Measurements from ENCODE around the gene C20orf204. TPM values are rescaled to one million over a fixed set of nuclear protein-coding genes. Genes with fewer than 3 reads are reported as not detected.

C20orf204 gene
- total and polyA plus RNA-seq, 2 experiments from 2014 or later, result 0.14 to 0.32 TPM

DNA sequence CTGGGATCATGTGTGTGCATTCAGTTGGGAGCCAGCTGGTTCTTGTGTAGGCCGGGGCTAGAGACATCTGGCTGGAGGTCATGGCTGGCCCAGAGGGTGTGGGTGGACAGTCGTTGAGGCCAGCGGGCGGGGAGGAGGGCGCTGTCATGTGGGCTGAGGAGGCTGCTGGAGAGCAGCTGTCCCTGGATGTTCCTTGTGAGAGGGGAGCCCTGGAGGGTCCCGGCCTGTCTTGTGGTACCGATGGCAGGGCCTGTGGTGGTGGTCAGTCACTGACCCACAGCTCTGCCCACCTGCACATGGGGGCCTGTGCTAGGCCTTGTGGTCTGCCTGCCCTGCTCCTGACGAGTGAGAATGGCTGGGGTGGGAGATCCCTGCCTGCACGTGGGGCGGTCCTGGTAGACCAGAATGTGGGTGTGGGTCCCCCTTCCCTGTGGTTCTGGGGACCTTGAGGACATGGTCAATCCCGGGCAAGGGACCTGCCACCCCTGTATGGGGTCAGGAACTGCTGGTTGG lies 1.9 kb upstream of the C20orf204 start:
- no peaks in the 10 kb centered on the region for H3K27me3 ChIP-seq (replicated peaks; ENCODE audit: insufficient read depth)
- no peaks in the 10 kb centered on the region for H3K9me2 ChIP-seq (ENCODE audit: insufficient read depth)
- H3K9ac ChIP-seq, result no peak overlapping the region
- H4K20me1 ChIP-seq (ENCODE audit: insufficient read depth), result no peaks in the 10 kb centered on the region
- no peak overlapping the region for H3K4me3 ChIP-seq
- H3K4me2 ChIP-seq (ENCODE audit: unreplicated experiment), result no peak overlapping the region
- in situ Hi-C loops (cut with MboI), result no loop called here
- no peak overlapping the region for H2AFZ ChIP-seq
- no peak for DNase-seq
- 55 to 67% methylated on average over 9 to 10 of the region's 11 CpGs for WGBS, 2 experiments (ENCODE audit: low coverage in 1 of 2, low lambda C conversion rate in 2 of 2, missing lambda C conversion rate in 2 of 2)
- H3K36me3 ChIP-seq (ENCODE audit: low read depth), result peaks cover 3% of the 10 kb centered on the region; the same call in 1 of the 2 replicates
- H3K4me1 ChIP-seq (ENCODE audit: insufficient read depth), result no peaks in the 10 kb centered on the region
- no peaks in the 10 kb centered on the region for H3K79me2 ChIP-seq (ENCODE audit: insufficient read depth)
- H3K9me3 ChIP-seq (ENCODE audit: low read depth), result no peaks in the 10 kb centered on the region
- no peak overlapping the region for H3K27ac ChIP-seq
- no peaks in the 10 kb centered on the region for H3F3A ChIP-seq (ENCODE audit: insufficient read depth)
- TF ChIP-seq EZH2phosphoT487 (IDR thresholded peaks at IDR 0.05; ENCODE audit: insufficient read depth, low read depth), result no peak
- TF ChIP-seq EZH2 (IDR thresholded peaks at IDR 0.05; ENCODE audit: insufficient read depth, poor library complexity, severe bottlenecking), result no peak

DNA sequence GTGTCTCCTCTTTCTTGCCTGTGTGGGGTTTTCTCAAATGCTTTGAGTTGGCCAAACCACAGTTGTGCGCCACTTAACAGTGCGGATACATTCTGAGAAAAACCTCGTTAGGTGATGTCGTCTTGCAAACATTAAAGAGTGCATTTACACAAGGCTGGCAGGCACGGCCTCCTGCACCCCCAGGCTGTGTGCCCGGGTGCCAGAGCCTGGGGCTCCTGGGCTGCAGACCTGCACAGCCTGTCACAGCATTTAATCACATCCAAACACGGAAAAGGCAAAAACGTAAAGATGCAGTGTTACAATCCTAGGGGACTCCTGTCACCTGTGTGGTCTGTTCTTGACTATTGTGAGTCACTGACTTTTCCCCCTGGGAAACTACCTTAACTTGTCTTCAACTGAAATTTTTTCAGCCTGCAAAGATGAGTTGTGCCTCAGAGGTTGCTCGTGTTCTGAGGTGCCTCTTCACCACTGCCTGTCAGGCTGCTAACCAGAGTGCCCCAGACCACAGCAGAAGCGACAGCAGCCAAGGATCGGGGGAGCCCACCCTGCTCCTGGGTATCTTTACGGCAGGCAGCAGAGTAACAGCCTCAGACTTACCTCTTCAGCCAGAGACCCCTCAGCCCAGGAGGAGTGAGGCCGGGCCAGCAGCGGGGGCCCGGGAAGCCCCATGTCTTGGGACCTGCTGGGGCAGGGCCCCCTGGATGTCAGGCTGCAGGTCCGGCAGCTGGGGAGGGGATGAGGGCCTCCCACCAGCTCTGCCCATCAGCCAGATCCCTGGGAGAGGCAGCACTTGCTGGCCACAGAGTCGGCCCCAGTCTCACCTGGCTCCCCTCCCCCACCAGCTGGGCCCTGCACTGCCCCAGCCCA lies 683 bp upstream of the C20orf204 start:
- Histone ChIP-seq H3K4me2 (ENCODE audit: unreplicated experiment) (no peak overlapping the region), H4K20me1 (ENCODE audit: insufficient read depth) (no peaks in the 10 kb centered on the region), H3K27me3 (replicated peaks; ENCODE audit: insufficient read depth) (peaks cover 12% of the 10 kb centered on the region; the same call in 1 of the 2 replicates), H3K9me3 (ENCODE audit: low read depth) (no peaks in the 10 kb centered on the region), H3K4me3 (no peak overlapping the region), H3F3A (ENCODE audit: insufficient read depth) (no peaks in the 10 kb centered on the region), H3K9me2 (ENCODE audit: insufficient read depth) (no peaks in the 10 kb centered on the region), H2AFZ (no peak overlapping the region), H3K79me2 (ENCODE audit: insufficient read depth) (no peaks in the 10 kb centered on the region), H3K4me1 (ENCODE audit: insufficient read depth) (no peaks in the 10 kb centered on the region), H3K36me3 (ENCODE audit: low read depth) (no peaks in the 10 kb centered on the region; the same call in 1 of the 2 replicates), H3K27ac (no peak overlapping the region), H3K9ac (no peak overlapping the region)
- in situ Hi-C loops (cut with MboI), result no loop called here
- WGBS, 2 experiments (ENCODE audit: low coverage in 1 of 2, low lambda C conversion rate in 2 of 2, missing lambda C conversion rate in 2 of 2), result 74 to 75% methylated on average over 13 to 17 of the region's 17 CpGs
- DNase-seq, result no peak
- no peak for TF ChIP-seq EZH2 (IDR thresholded peaks at IDR 0.05; ENCODE audit: insufficient read depth, poor library complexity, severe bottlenecking)
- no peak for TF ChIP-seq EZH2phosphoT487 (IDR thresholded peaks at IDR 0.05; ENCODE audit: insufficient read depth, low read depth)

DNA sequence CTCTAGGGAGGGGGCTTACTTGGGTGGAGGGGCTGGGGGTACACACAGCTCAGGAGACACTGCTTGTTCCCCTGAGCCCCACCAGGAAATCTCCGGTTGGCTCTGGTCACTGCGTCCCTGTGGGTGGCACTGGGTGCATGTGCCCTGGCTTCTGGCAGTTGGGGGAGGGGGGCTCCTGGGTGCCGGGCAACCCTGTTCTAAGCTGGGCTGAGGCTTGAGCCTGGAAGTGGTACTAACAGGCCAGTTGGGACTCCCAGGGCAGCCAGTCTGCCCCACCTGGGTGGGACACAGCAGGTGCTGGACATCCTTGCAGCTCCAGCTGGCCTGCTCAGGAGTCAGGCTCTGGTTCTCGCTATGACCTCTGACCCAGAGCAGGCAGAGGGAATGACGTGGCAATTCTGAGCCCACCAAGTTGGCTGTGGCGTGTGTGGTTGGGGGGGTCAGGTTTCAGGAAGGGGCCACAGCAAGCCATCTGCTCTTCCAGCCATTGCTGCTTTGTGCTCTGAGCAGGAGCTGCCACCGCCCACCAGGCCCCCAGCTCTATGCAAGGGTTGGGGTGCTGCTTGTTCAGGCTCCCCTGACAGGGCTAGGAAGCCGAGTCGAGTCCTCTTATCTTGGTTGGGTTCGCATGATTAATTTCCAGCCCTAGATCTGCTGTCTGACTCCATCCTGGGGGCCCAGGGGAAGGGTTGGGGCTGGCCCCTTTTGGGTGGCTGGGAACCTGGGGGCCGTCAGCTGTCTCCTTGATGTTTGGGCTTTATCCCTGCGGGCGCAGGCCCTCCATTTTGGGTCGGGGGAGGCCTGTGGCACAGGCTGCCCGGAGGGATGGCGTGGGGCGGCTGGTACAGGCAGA lies 590 bp downstream of the C20orf204 start:
- no peak for DNase-seq

DNA sequence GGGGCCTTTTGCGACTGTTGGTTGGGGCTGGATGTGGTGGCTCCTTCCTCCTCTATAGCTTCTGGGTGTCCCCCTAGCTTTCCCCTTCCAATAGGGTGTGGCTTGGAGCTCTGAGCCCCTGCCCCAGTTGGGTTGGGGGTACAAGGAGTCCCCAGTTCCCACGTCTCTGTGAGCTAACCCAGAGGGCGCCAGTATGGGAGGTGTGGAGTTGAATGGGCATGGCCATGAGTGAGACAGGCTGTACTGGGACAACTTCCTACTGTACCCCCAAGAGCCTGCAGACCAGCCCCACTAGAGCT lies 1.2 kb downstream of the C20orf204 start:
- Histone ChIP-seq H3K36me3 (ENCODE audit: low read depth) (no peaks in the 10 kb centered on the region), H3K9me2 (ENCODE audit: insufficient read depth) (no peaks in the 10 kb centered on the region), H3K4me1 (ENCODE audit: insufficient read depth) (no peaks in the 10 kb centered on the region), H3K27ac (no peak overlapping the region), H3K9ac (no peak overlapping the region), H2AFZ (no peak overlapping the region), H3K4me2 (ENCODE audit: unreplicated experiment) (no peak overlapping the region), H3F3A (ENCODE audit: insufficient read depth) (no peaks in the 10 kb centered on the region), H4K20me1 (ENCODE audit: insufficient read depth) (no peaks in the 10 kb centered on the region), H3K4me3 (no peak overlapping the region), H3K79me2 (ENCODE audit: insufficient read depth) (no peaks in the 10 kb centered on the region), H3K27me3 (replicated peaks; ENCODE audit: insufficient read depth) (peaks cover 29% of the 10 kb centered on the region), H3K9me3 (ENCODE audit: low read depth) (no peaks in the 10 kb centered on the region)
- no peak for DNase-seq
- 64 to 67% methylated on average over 3 of the region's 3 CpGs for WGBS, 2 experiments (ENCODE audit: low coverage in 1 of 2, low lambda C conversion rate in 2 of 2, missing lambda C conversion rate in 2 of 2)
- in situ Hi-C loops (cut with MboI), result no loop called here
- TF ChIP-seq EZH2phosphoT487 (IDR thresholded peaks at IDR 0.05; ENCODE audit: insufficient read depth, low read depth) (no peak), EZH2 (IDR thresholded peaks at IDR 0.05; ENCODE audit: insufficient read depth, poor library complexity, severe bottlenecking) (no peak)

More for the DNA sequence above, 590 bp downstream of the C20orf204 start:
- Histone ChIP-seq H3K9me3 (ENCODE audit: low read depth) (no peaks in the 10 kb centered on the region), H3K4me2 (ENCODE audit: unreplicated experiment) (no peak overlapping the region), H3F3A (ENCODE audit: insufficient read depth) (no peaks in the 10 kb centered on the region), H4K20me1 (ENCODE audit: insufficient read depth) (no peaks in the 10 kb centered on the region), H3K4me1 (ENCODE audit: insufficient read depth) (no peaks in the 10 kb centered on the region), H3K27ac (no peak overlapping the region), H3K9me2 (ENCODE audit: insufficient read depth) (no peaks in the 10 kb centered on the region), H3K4me3 (no peak overlapping the region), H2AFZ (no peak overlapping the region), H3K27me3 (replicated peaks; ENCODE audit: insufficient read depth) (peaks cover 24% of the 10 kb centered on the region), H3K9ac (no peak overlapping the region), H3K79me2 (ENCODE audit: insufficient read depth) (no peaks in the 10 kb centered on the region), H3K36me3 (ENCODE audit: low read depth) (no peaks in the 10 kb centered on the region)
- in situ Hi-C loops (cut with MboI), result no loop called here
- WGBS, 2 experiments (ENCODE audit: low coverage in 1 of 2, low lambda C conversion rate in 2 of 2, missing lambda C conversion rate in 2 of 2), result 63 to 66% methylated on average over 14 of the region's 17 CpGs
- TF ChIP-seq EZH2 (IDR thresholded peaks at IDR 0.05; ENCODE audit: insufficient read depth, poor library complexity, severe bottlenecking) (no peak), EZH2phosphoT487 (IDR thresholded peaks at IDR 0.05; ENCODE audit: insufficient read depth, low read depth) (no peak)
